ENCODE results near the gene PANK1. TPM values are rescaled to one million over a fixed set of nuclear protein-coding genes. Genes with fewer than 3 reads are reported as not detected.

The PANK1 gene
- 10 to 100 TPM; 23.2 to 67.4 (median 24.1) TPM for total RNA-seq
- long read RNA-seq, donor 1, full-length matches to known transcripts = 8 of 14 reads
- long read RNA-seq, donor 1, partial matches to known transcripts = 4 of 14 reads
- long read RNA-seq, donor 1, other reads (novel, unspliced or antisense) = 2 of 14 reads
- long read RNA-seq, donor 2, full-length matches to known transcripts = 8 of 12 reads
- long read RNA-seq, donor 2, partial matches to known transcripts = 0 of 12 reads
- long read RNA-seq, donor 2, other reads (novel, unspliced or antisense) = 4 of 12 reads

DNA sequence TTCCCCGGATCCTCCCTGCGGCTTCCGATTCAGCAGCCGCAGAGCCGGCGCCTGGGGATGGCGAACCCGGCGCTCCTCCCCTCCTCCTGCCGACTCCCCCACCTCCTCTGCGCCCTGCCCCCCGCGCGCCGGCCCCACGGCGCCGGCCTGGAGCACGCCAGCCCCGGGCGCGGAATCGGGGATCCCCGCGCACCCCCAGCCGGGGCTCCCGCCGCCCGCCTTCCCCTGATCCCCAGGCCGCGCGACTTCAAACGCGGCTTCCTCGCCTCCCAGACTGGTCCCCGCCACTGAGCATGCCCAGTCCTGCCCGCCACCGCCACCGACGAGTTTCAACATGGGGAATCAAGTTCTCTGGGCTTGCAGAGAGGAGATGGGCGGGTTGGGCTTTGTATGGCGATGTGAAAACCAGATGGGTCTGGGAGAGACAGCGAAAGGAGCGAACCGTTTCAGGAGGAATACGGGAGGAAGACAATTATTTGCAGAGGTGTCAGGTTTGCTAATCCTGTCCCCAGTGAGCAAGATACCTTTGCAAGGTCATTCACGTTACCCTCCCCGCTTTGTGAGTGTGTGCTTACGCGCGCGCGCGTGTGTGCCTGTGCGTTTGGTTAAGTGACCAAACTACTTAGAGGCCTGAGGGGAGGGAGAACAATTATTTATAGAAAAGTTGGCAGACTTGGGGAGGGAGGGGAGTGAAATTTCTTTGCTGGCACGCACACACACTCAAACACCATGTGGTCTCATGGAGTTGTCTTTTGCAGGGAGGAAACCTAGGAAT lies at the start of gene PANK1:
TSS of gene PANK1 (minus strand) at position 276 of the 775 bp plus-strand sequence. CDS start 351 bp downstream, outside the sequence.
- no peaks in the 10 kb centered on the region for H3K9me3 ChIP-seq
- peak; percentile 64 for ATAC-seq

DNA sequence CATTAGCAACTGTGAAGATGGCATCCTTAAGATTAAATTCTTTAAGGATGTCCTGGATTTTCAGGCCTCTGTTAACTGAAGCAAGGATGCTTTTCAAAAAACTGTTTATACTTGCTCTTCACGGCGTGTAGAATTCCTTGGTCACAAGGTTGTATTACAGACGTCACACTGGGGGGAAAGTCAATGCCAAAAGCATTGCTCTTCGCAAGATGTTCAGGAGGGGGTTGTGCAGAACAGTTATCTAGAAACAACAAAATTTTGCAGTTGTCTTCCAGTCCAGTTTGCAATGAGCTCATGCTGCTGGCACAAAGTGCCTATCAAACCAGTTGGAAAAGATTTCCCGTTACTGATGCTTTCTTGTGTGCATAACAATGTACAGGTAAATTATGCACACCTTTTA lies 48.1 kb upstream of the PANK1 start:
- TF ChIP-seq, protein P1, sequence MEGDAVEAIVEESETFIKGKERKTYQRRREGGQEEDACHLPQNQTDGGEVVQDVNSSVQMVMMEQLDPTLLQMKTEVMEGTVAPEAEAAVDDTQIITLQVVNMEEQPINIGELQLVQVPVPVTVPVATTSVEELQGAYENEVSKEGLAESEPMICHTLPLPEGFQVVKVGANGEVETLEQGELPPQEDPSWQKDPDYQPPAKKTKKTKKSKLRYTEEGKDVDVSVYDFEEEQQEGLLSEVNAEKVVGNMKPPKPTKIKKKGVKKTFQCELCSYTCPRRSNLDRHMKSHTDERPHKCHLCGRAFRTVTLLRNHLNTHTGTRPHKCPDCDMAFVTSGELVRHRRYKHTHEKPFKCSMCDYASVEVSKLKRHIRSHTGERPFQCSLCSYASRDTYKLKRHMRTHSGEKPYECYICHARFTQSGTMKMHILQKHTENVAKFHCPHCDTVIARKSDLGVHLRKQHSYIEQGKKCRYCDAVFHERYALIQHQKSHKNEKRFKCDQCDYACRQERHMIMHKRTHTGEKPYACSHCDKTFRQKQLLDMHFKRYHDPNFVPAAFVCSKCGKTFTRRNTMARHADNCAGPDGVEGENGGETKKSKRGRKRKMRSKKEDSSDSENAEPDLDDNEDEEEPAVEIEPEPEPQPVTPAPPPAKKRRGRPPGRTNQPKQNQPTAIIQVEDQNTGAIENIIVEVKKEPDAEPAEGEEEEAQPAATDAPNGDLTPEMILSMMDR (IDR thresholded peaks at IDR 0.05) = no peak
- H3K4me3 ChIP-seq = no peak overlapping the region
- intact Hi-C loops (cut with DNase I, micrococcal nuclease) = no loop called here
- DNase-seq (no peak), ATAC-seq (no peak)
- no peaks in the 10 kb centered on the region for H3K4me1 ChIP-seq (ENCODE audit: low read depth)
- no peaks in the 10 kb centered on the region for H3K9me3 ChIP-seq
- no peaks in the 10 kb centered on the region for H3K36me3 ChIP-seq (ENCODE audit: low read depth)

More for the DNA sequence above, at the start of gene PANK1:
- H3K36me3 ChIP-seq (ENCODE audit: low read depth) = no peaks in the 10 kb centered on the region
- TF ChIP-seq, protein P1 (IDR thresholded peaks at IDR 0.05) = no peak
- peaks cover 21% of the 10 kb centered on the region for H3K4me1 ChIP-seq (ENCODE audit: low read depth)
- intact Hi-C loops (cut with DNase I, micrococcal nuclease) = no loop called here
- peak within 1 kb of the TSS; percentile 72 for H3K4me3 ChIP-seq
- DNase-seq = peak; percentile 81 to 86 (median 82)

DNA sequence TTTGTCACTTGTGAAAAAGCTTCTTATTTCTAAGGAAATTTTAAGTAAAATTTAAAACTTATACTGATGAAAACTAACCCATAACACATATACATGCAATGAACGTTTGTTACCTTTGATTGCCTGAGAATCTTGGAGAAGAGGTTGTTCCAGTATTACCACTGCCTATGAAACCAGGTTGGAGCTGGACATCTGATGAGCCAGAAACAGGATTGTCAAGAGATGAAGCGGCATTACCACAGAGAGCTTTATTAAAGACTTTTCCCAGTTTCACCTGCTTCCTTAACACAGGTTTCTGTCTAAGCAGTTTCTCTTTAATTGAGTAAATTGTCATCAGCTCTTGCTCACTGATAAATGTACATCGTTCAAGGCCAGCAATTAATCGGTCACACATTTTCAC lies 47.4 kb upstream of the PANK1 start:
- DNase-seq (no peak), ATAC-seq (no peak)
- no peaks in the 10 kb centered on the region for H3K9me3 ChIP-seq
- H3K4me3 ChIP-seq = no peak overlapping the region
- intact Hi-C loops (cut with DNase I, micrococcal nuclease) = no loop called here
- H3K4me1 ChIP-seq (ENCODE audit: low read depth) = no peaks in the 10 kb centered on the region
- TF ChIP-seq, protein P1 (IDR thresholded peaks at IDR 0.05) = no peak
- no peaks in the 10 kb centered on the region for H3K36me3 ChIP-seq (ENCODE audit: low read depth)

DNA sequence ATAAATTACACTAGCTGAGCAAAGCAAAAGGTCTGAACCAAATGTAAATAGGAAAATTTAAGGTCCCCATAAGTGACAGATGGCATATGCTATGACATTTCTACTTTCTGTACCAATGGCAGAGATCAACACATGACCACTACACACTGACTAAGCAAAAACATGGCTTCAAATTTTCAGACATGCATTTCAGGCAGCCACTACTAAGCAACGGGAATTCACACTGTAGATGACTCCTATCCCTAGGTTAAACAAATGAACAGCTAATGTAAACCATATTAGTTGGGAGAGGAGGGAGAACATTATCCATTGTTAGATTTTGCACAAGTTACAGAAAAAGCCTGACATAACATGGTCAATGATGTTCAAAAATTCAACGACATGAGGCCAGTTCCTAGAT lies 45.0 kb upstream of the PANK1 start:
- Histone ChIP-seq H3K4me3 (no peak overlapping the region), H3K9me3 (no peaks in the 10 kb centered on the region), H3K36me3 (ENCODE audit: low read depth) (no peaks in the 10 kb centered on the region), H3K4me1 (ENCODE audit: low read depth) (no peaks in the 10 kb centered on the region)
- DNase-seq (no peak), ATAC-seq (no peak)
- TF ChIP-seq, protein P1 (IDR thresholded peaks at IDR 0.05) = no peak
- intact Hi-C loops (cut with DNase I, micrococcal nuclease) = no loop called here

DNA sequence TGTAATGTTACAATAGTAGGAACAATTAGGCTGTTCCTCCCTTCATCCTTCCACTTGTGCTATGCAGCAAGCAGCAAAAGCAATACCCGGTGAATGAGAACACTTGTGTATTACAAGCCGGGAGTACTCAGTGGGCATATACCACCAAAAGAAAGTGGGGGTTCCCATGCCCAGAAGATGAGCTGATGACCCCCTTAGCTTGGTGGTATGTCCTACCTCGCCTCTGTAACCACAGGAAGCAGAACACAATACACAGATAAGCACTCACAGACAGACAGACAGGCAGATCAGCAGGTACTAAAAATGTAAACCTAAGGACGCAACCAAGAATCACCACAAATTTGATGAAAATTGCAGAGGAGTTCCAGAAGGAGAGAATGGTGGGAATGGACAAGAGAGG lies 40.9 kb upstream of the PANK1 start:
- TF ChIP-seq, protein P1 (IDR thresholded peaks at IDR 0.05) = no peak
- no peaks in the 10 kb centered on the region for H3K9me3 ChIP-seq
- intact Hi-C loops (cut with DNase I, micrococcal nuclease) = no loop called here
- DNase-seq (no peak), ATAC-seq (no peak)
- no peak overlapping the region for H3K4me3 ChIP-seq
- no peaks in the 10 kb centered on the region for H3K36me3 ChIP-seq (ENCODE audit: low read depth)
- H3K4me1 ChIP-seq (ENCODE audit: low read depth) = no peaks in the 10 kb centered on the region
